K562 (cell line): ENCODE data around the gene TRMT112. TPM values are rescaled to one million over a fixed set of nuclear protein-coding genes. Genes with fewer than 3 reads are reported as not detected.

ENCODE experiments used
- DEAF1 ChIP-seq: fragments of 450-650 bp; formaldehyde crosslinking; IDR thresholded peaks from 2 replicates; pipeline ENCODE4 v1.4.0; 2020; ENCODE audit warnings: mild to moderate bottlenecking, moderate library complexity
- E2F6 ChIP-seq, 2 experiments: IDR thresholded peaks; 2 replicates each; pipeline ENCODE4 v1.6.1; 2011; ENCODE audit warnings: borderline replicate concordance in 1 of 2, control low read depth in 1 of 2, low read depth in 1 of 2, low read length in 1 of 2, mild to moderate bottlenecking in 1 of 2, mixed read lengths in 1 of 2, moderate library complexity in 1 of 2; ENCODE audit not compliant: insufficient read depth in 1 of 2, insufficient read length in 1 of 2, poor library complexity in 1 of 2, severe bottlenecking in 1 of 2; ENCODE audit errors: extremely low read depth in 1 of 2
- FOSL1 ChIP-seq: fragments of 200-800 bp; sonication (Bioruptor generic); conservative IDR thresholded peaks from 2 replicates; pipeline ENCODE4 v1.6.1; 2016; ENCODE audit warnings: missing genetic modification characterization, missing compliant biosample characterization
- FOXP1 ChIP-seq: sonication (generic); formaldehyde crosslinking; IDR thresholded peaks from 2 replicates; pipeline ENCODE4 v1.8.0; 2022; ENCODE audit warnings: mild to moderate bottlenecking, missing genetic modification reagents
- GATAD2A ChIP-seq: fragments of 450-650 bp; IDR thresholded peaks from 2 replicates; pipeline ENCODE4 v1.6.1; 2017
- GTF2E2 ChIP-seq: fragments of 200-800 bp; sonication (Bioruptor generic); IDR thresholded peaks from 2 replicates; pipeline ENCODE4 v1.6.1; 2016; ENCODE audit warnings: missing genetic modification characterization, missing compliant biosample characterization
- ID3 ChIP-seq, 2 experiments: fragments of 250-450 bp in 1 of 2; fragments of 450-650 bp in 1 of 2; sonication (Bioruptor Pico) in 1 of 2; IDR thresholded peaks; 2 replicates each; pipeline versions ENCODE4 v1.6.1 to v1.8.0; 2016 to 2021; ENCODE audit warnings: mild to moderate bottlenecking in 2 of 2, moderate library complexity in 2 of 2, missing compliant biosample characterization in 1 of 2, missing genetic modification characterization in 1 of 2
- KAT7 ChIP-seq: sonication (generic); formaldehyde crosslinking; IDR thresholded peaks from 2 replicates; pipeline ENCODE4 v1.8.0; 2022; ENCODE audit warnings: missing genetic modification reagents, mild to moderate bottlenecking, borderline replicate concordance
- KLF13 ChIP-seq: fragments of 450-650 bp; IDR thresholded peaks from 2 replicates; pipeline ENCODE4 v1.6.1; 2016; ENCODE audit warnings: missing genetic modification characterization, low read depth, mild to moderate bottlenecking, missing compliant biosample characterization, moderate library complexity, borderline replicate concordance
- MTA2 ChIP-seq: fragments of 450-650 bp; IDR thresholded peaks from 2 replicates; pipeline ENCODE4 v1.6.1; 2016; ENCODE audit warnings: low read depth
- PHB ChIP-seq: fragments of 250-450 bp; sonication (Bioruptor Pico); IDR thresholded peaks from 2 replicates; pipeline ENCODE4 v1.5.0; 2021
- SNIP1 ChIP-seq: fragments of 450-650 bp; IDR thresholded peaks from 2 replicates; pipeline ENCODE4 v1.7.1; 2017; ENCODE audit warnings: low read depth, mild to moderate bottlenecking
- SP1 ChIP-seq: sonication (generic); formaldehyde crosslinking; IDR thresholded peaks from 2 replicates; pipeline ENCODE4 v1.8.1; 2022; ENCODE audit warnings: mild to moderate bottlenecking, missing genetic modification reagents
- ZBTB2 ChIP-seq: fragments of 450-650 bp; IDR thresholded peaks from 2 replicates; pipeline ENCODE4 v1.6.1; 2016; ENCODE audit warnings: antibody characterized with exemption
- ZBTB5 ChIP-seq: fragments of 450-650 bp; IDR thresholded peaks from 2 replicates; pipeline ENCODE4 v1.6.1; 2017; ENCODE audit warnings: antibody characterized with exemption
- ZFX ChIP-seq: sonication (generic); formaldehyde crosslinking; IDR thresholded peaks from 2 replicates; pipeline ENCODE4 v1.8.0; 2022; ENCODE audit warnings: mild to moderate bottlenecking, missing genetic modification reagents, moderate library complexity
- ZNF134 ChIP-seq: fragments of 250-450 bp; sonication (Bioruptor Pico); conservative IDR thresholded peaks from 2 replicates; pipeline ENCODE4 v1.4.0; 2020
- ZNF57 ChIP-seq: fragments of 450-650 bp; formaldehyde crosslinking; IDR thresholded peaks from 2 replicates; pipeline ENCODE4 v1.4.0; 2020; ENCODE audit warnings: mild to moderate bottlenecking, moderate library complexity
- ZNF696 ChIP-seq: fragments of 250-450 bp; sonication (Bioruptor Pico); conservative IDR thresholded peaks from 2 replicates; pipeline ENCODE4 v1.4.0; 2020; ENCODE audit warnings: mild to moderate bottlenecking, moderate library complexity
- polyA plus RNA-seq, 8 experiments: library from polyadenylated mRNA; depleted of rRNA in 4 of 8; stranded (reverse) in 5 of 8; unstranded in 3 of 8; fragments of >200 nt; fragmentation: Nextera tagmentation in 2 of 8; fragmentation: Illumina TruSeq in 1 of 8; extraction: Ambion mirVana in 2 of 8; extraction: Trizol in 1 of 8; gene quantifications; 2 replicates each; pipeline versions ENCODE4 v1.2.1 to v1.2.3, GENCODE V29; 2011 to 2014; ENCODE audit warnings: inconsistent platforms in 1 of 8, missing spikeins in 1 of 8
- total RNA-seq, 7 experiments: library from RNA; depleted of rRNA in 6 of 7; stranded (reverse); fragments of >200 nt in 6 of 7; fragmentation: Illumina TruSeq in 2 of 7; extraction: Trizol in 2 of 7; gene quantifications; 2 replicates each; pipeline versions ENCODE4 v1.2.1 to v1.2.3, GENCODE V29; 2011 to 2021; ENCODE audit warnings: low replicate concordance in 1 of 7

The TRMT112 gene
- total and polyA plus RNA-seq, 9 of the 15 experiments (the other 6 are each of a cell fraction or from before 2014, with no cell fraction given): 162 to 444 (median 300) TPM

GRCh38 chr11:64341851-64342791, 24.8 kb upstream of the TRMT112 start (continued):
- TF ChIP-seq E2F6 (IDR thresholded peaks at IDR 0.05; ENCODE audit: borderline replicate concordance in 1 of 2, extremely low read depth in 1 of 2, insufficient read depth in 1 of 2, insufficient read length in 1 of 2, low read depth in 1 of 2, low read length in 1 of 2, poor library complexity in 1 of 2, severe bottlenecking in 1 of 2) (peak; percentile 52 to 77), DEAF1 (CRISPR knock-in tag) (no peak), ZNF57 (CRISPR knock-in tag) (no peak), FOSL1 (tag) (no peak), KLF13 (no peak), PHB (no peak), GATAD2A (0 out of 2 replicates have a peak, but pooled peaks have one; percentile 63), MTA2 (no peak), GTF2E2 (tag) (no peak), FOXP1 (CRISPR knock-in tag) (peak; percentile 42; the same call in 1 of the 2 replicates), ZBTB5 (no peak), ZNF134 (no peak), ZNF696 (CRISPR knock-in tag) (no peak), SNIP1 (no peak), KAT7 (no peak), ID3 (CRISPR knock-in tag; IDR thresholded peaks at IDR 0.05) (no peak), ID3 (tag; IDR thresholded peaks at IDR 0.05) (peak; percentile 60; the same call in 1 of the 2 replicates), SP1 (CRISPR knock-in tag) (peak; percentile 74; the same call in 1 of the 2 replicates), ZBTB2 (0 out of 2 replicates have a peak, but pooled peaks have one; percentile 37), ZFX (CRISPR knock-in tag) (peak; percentile 99)
